GM10248 (cell line): Measurements from ENCODE around the gene MYLK4.

Experiments
- CTCF ChIA-PET: fragments of 300-600 bp; sonication (Branson Sonifier 250); formaldehyde crosslinking; extraction: SDS; loops from one replicate; lab custom pipeline; 2021; ENCODE audit warnings: antibody characterized with exemption; lab: Yijun Ruan, JAX
- POLR2A ChIA-PET: fragments of 350-650 bp; sonication (Branson Sonifier 250); formaldehyde crosslinking; extraction: SDS; loops from one replicate; lab custom pipeline; 2020; ENCODE audit warnings: antibody characterized with exemption; lab: Yijun Ruan, JAX
- DNase-seq: peaks from one replicate; pipeline ENCODE4 v3.0.0; 2012; ENCODE audit errors: extremely low spot score
- CTCF ChIP-seq: IDR thresholded peaks from 2 replicates; pipeline ENCODE4 v1.5.1; 2012; ENCODE audit warnings: mild to moderate bottlenecking, low read depth; ENCODE audit errors: extremely low read depth, missing control alignments, control extremely low read depth

The MYLK4 gene

GRCh38 chr6:2652611-2653010 is 98.1 kb downstream of the MYLK4 start:
- DNase-seq: no peak
- no peak for TF ChIP-seq CTCF
- ChIA-PET CTCF (interaction anchor here (1.1 kb wide), 1 partner anchor 18 kb away, joined by 5 read pairs; no protein-coding TSS in a partner anchor), POLR2A (no interaction called here)

- DNase-seq: no peak
- POLR2A ChIA-PET: no interaction called here
- CTCF ChIA-PET: interaction anchor here (1.1 kb wide), 1 partner anchor 17 kb away, joined by 5 read pairs; no protein-coding TSS in a partner anchor
- TF ChIP-seq CTCF: no peak
Observed at GRCh38 chr6:2651961-2652360, 98.8 kb downstream of the MYLK4 start.

- ChIA-PET POLR2A (no interaction called here), CTCF (no interaction called here)
- no peak for DNase-seq
- no peak for TF ChIP-seq CTCF
Observed at GRCh38 chr6:2651536-2651935, 99.2 kb downstream of the MYLK4 start.

GRCh38 chr6:2646346-2646745 is 104.4 kb downstream of the MYLK4 start:
- DNase-seq: no peak
- no peak for TF ChIP-seq CTCF
- CTCF ChIA-PET: interaction anchor here (1.3 to 4.0 kb wide), 4 partner anchors 11 to 37 kb away, joined by 3 to 42 read pairs (median 6); no protein-coding TSS in a partner anchor
- POLR2A ChIA-PET: no interaction called here

GRCh38 chr6:2643935-2644539 is 106.7 kb downstream of the MYLK4 start:
- ChIA-PET CTCF (interaction anchor here (4.0 kb wide), 1 partner anchor 9 kb away, joined by 42 read pairs; no protein-coding TSS in a partner anchor), POLR2A (no interaction called here)
- DNase-seq: no peak
- TF ChIP-seq CTCF: no peak

GRCh38 chr6:2643130-2643529 is 107.6 kb downstream of the MYLK4 start:
- CTCF ChIA-PET: interaction anchor here (4.0 kb wide), 1 partner anchor 9 kb away, joined by 42 read pairs; no protein-coding TSS in a partner anchor
- DNase-seq: no peak
- no peak for TF ChIP-seq CTCF
- POLR2A ChIA-PET: no interaction called here
